ENCODE data around the gene FGA. TPM values are rescaled to one million over a fixed set of nuclear protein-coding genes. Genes with fewer than 3 reads are reported as not detected.
"Not testable (repeated sequence)": the region's sequence is repeated elsewhere in the genome, so short reads cannot be mapped to it uniquely, and the experiment has no call there.

Gene FGA
- total RNA-seq, 1 experiment from 2014 or later, result not detected

- no peak for DNase-seq (ENCODE audit: low read depth)
These were observed 18.1 kb upstream of the FGA start for GRCh38 chr4:154608361-154609252.

- no peak for DNase-seq (ENCODE audit: low read depth)
These were observed 16.5 kb upstream of the FGA start for GRCh38 chr4:154606728-154607723.

GRCh38 chr4:154604696-154605200 lies 14.2 kb upstream of the FGA start:
- DNase-seq (ENCODE audit: low read depth), result no peak

GRCh38 chr4:154603033-154603943 lies 12.7 kb upstream of the FGA start:
- DNase-seq (ENCODE audit: low read depth), result no peak

- DNase-seq (ENCODE audit: low read depth), result peak; percentile 16
These were observed 12.0 kb upstream of the FGA start for GRCh38 chr4:154602404-154603020.

GRCh38 chr4:154597798-154598774 lies 7.5 kb upstream of the FGA start:
- DNase-seq (ENCODE audit: low read depth), result no peak

- DNase-seq (ENCODE audit: low read depth), result not testable (repeated sequence)
These were observed 6.7 kb upstream of the FGA start for GRCh38 chr4:154597281-154597680.

- DNase-seq (ENCODE audit: low read depth), result no peak
These were observed 5.3 kb upstream of the FGA start for GRCh38 chr4:154595807-154596206.

- DNase-seq (ENCODE audit: low read depth), result not testable (repeated sequence)
These were observed 3.8 kb upstream of the FGA start for GRCh38 chr4:154594343-154594742.

GRCh38 chr4:154593868-154594267 lies 3.3 kb upstream of the FGA start:
- no peak for DNase-seq (ENCODE audit: low read depth)

- DNase-seq (ENCODE audit: low read depth), result no peak
These were observed 1.3 kb upstream of the FGA start for GRCh38 chr4:154591890-154592289.

GRCh38 chr4:154589296-154590197 lies 995 bp downstream of the FGA start:
- no peak for DNase-seq (ENCODE audit: low read depth)

- DNase-seq (ENCODE audit: low read depth), result no peak
These were observed 2.3 kb downstream of the FGA start for GRCh38 chr4:154588198-154588597.

GRCh38 chr4:154586296-154587033 lies 4.1 kb downstream of the FGA start:
- DNase-seq (ENCODE audit: low read depth), result no peak

GRCh38 chr4:154585369-154586018 lies 5.0 kb downstream of the FGA start:
- DNase-seq (ENCODE audit: low read depth), result no peak

GRCh38 chr4:154584259-154584658 lies 6.3 kb downstream of the FGA start:
- no peak for DNase-seq (ENCODE audit: low read depth)

GRCh38 chr4:154583677-154584076 lies 6.9 kb downstream of the FGA start:
- DNase-seq (ENCODE audit: low read depth), result no peak

All from Daoy (cell line).